HUDEP-2 (cell line): ENCODE data around the gene ACMSD.
"Not testable (repeated sequence)": the region's sequence is repeated elsewhere in the genome, so short reads cannot be mapped to it uniquely, and the experiment has no call there.

ENCODE experiments used
- DNase-seq, 76 experiments: peaks; one replicate each; lab custom pipeline; 2025; ENCODE audit not compliant: unreplicated experiment in 76 of 76; lab: John Stamatoyannopoulos, UW

Gene ACMSD

DNA sequence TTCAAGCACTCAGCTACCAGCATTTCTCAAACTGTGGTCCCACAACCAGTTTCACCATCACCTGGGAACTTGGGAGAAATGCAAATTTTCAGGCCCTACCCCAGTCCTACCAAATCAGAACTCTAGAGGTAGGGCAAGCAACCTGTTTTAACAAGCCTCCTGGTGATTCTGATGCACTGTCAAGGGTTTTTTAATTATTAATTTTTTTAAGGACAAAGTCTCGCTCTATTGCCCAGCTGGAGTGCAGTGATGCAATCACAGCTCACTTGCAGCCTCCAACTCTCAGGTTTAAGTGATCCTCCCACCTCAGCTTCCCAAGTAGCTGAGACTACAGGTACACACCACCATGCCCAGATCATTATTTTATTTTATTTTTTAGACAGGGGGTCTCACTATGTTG, 7.8 kb downstream of the ACMSD start:
- DNase-seq = no peak

DNA sequence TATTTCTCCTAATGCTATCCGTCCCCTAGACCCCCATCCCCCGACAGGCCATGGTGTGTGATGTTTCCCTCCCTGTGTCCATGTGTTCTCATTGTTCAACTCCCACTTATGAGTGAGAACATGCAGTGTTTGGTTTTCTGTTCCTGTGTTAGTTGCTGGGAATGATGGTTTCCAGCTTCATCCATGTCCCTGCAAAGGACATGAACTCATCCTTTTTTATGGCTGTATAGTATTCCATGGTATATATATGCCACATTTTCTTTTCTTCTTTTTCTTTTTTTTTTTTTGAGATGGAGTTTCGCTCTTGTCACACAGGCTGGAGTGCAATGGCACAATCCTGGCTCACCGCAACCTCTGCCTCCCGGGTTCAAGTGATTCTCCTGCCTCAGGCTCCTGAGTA, 9.2 kb downstream of the ACMSD start:
- not testable (repeated sequence) for DNase-seq

DNA sequence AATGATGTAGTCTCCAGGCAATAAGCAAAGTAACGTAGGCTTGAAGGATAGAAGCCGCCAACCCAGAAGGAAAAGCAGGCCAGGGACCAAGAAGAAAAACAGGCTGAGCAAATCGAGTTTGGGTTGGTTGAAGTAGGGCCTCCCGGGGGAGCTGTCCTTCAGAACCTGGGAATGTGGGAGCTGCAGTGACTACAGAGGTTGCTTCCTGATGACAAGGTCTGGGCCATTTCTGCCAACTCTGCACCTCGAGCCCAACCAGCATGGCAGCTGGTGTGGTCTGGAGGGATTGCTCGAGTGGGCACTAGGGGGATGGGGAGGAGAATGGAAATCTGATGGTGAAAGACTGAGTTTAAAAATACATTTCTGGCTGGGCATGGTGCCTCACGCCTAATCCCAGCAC, 14.1 kb downstream of the ACMSD start:
- no peak for DNase-seq

DNA sequence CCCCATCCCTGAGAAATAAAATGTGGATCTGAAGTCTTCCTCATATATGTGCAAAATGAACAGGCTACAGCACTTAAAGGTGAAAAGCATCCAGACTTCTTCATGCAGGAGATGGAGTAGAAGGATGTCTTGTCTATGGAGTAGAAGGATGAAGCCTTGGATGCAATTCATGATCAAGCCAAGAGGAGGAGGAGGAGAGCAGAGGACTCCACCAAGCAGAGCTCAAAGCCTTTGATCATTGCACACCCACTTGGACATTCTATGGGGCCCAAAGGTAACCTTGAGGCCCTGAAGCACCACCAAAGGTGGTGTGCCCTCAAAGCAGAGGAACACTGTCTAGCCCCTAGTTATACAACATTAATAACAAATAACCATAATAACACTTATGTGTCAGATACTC, 17.3 kb downstream of the ACMSD start:
- DNase-seq = no peak

DNA sequence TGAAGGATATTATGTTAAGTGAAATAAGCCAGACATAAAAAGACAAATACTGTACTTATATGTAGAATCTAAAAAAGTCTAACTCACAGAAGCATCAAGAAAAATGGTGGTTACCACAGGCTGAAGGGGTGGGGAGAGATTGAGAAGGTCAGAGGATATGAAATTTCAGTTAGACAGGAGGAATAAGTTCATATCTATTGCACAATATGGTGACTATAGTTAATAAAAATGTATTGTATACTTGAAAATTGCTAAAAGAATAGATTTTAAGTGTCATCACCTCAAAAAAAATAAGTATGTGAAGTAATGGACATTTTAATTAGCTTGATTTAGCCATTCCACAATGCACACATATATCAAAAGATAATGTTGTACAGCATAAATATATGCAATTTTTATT, 19.8 kb downstream of the ACMSD start:
- DNase-seq = no peak

DNA sequence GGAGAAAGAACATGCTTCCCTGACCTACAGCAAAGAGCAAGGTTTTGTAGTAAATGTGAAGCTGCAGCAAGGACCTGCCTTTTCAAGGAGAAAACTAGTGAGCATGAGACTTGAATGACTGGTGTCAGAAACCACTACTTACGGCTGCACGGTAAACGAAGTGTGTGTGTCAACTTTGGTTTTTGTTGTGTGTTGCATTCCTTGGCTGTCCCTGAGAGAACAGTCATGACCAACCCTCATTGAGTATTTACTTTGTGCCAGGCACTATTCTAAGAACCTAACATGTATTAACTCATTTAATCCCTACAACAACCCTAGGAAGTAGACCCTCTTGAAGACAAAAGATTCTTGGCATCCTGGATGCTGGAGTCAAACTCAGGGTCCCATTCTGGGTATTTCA, 22.8 kb downstream of the ACMSD start:
- DNase-seq = no peak

DNA sequence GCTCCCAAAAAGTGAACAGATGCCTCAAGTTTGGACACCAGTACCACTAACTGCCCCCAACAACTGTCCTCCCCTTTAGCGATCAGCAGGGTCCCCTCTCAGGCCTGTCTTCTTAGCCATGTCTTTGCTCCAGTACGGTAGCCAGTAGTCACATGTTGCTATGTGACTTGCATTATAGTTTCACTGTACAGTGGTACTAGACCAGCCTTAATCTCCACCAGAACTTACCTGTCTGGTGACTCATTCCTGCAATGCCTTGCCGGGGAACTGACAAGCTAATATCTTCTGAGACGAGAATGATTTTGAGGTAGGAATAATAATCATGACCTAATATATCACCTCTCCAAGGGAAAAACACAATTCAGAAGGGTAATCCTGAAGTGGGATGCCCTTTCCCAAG, 23.7 kb downstream of the ACMSD start:
- no peak for DNase-seq

DNA sequence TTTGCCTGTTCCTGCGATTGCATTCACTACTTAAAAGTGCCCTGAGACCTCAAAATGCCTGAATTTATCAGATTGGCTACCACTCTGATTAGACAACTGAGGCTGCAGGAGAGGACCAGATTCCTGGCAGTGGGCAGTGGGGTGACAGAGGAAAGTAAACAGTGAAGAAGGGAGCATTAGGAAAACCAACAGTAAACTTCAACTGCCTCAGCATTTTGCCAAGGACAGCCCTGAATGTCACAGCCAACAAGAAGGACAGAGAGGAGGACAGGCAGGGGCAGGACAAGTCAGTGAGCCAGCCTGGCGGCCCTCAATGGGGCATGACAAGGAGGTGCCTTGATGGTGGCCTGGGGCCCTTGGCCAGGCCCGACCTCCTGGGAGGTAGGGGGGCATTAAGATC, 24.3 kb downstream of the ACMSD start:
- no peak for DNase-seq

DNA sequence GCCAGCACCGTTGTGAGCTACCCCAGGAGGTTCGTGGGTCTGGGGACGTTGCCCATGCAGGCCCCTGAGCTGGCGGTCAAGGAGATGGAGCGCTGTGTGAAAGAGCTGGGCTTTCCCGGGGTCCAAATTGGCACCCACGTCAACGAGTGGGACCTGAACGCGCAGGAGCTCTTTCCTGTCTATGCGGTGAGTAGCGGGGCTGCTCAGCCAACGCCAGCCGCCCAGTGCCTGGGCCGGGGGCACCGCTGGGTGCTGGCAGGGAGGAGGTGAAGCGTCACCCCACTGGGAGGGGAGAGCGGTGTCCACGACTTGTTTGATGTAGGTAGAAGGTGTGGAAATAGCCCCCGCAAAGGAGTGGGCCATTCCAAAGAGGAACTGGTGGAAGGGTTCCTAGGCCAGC, 25.0 kb downstream of the ACMSD start:
- no peak for DNase-seq

DNA sequence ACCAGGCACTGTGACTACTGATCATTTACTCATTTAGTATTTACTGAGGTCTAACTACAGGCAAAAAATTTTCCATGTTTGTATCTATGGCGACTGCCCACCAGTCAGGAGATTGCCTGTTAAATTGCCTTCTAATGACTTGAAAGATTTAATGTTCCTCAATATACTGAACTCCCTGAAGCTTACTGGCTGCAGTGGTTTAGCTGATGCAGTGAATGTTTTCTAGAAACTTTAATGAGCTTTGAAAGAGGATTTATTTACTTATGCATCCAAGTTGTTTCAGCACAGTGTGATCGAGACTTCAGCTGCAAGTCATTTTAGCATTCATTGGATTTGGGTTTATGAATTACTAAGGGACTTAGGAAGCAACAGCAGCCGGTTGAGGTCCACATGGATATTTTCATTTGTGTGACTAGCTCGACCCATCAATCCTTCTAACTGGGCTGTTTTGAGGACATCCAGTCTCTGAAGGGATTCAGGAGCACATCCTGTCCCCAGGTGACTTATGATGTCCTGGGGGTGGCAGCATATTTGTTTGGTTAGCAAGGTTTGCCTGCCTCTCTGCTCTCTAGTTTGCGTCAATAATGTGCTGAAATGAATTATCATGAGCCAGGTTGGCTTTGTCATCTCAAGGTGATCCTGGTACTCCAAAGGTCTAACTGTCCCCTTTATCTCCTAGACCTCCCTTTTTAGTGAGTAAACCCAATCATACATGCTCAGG, 26.8 kb downstream of the ACMSD start:
- no peak for DNase-seq

DNA sequence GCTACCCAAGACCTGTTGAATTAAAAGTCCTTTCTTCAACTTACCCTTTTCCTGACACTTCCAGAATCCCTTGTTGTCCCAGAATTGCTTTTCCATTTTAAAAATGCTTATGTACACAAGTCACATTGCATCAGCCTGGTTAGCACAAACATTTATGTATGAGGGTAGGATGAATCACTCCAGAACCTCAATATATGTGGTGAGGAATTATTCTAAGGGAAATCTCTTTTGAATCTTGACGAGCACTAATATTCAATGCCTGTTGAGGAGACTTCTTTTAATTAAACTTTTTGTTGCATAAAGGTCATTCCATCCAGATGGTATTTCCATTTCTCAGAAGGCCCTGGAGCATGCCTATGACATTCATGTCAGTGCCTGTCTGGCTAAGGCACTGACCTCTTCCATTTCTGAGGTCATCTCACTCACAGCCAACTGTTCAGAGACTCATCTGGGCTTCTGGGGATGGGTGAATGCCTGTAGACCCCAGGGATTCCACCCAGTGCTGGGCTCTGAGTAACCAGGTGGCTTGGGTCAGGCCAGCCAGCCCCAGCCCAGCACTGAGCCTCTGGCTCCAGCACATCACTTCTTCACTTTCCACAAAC, 28.2 kb downstream of the ACMSD start:
- DNase-seq = no peak

DNA sequence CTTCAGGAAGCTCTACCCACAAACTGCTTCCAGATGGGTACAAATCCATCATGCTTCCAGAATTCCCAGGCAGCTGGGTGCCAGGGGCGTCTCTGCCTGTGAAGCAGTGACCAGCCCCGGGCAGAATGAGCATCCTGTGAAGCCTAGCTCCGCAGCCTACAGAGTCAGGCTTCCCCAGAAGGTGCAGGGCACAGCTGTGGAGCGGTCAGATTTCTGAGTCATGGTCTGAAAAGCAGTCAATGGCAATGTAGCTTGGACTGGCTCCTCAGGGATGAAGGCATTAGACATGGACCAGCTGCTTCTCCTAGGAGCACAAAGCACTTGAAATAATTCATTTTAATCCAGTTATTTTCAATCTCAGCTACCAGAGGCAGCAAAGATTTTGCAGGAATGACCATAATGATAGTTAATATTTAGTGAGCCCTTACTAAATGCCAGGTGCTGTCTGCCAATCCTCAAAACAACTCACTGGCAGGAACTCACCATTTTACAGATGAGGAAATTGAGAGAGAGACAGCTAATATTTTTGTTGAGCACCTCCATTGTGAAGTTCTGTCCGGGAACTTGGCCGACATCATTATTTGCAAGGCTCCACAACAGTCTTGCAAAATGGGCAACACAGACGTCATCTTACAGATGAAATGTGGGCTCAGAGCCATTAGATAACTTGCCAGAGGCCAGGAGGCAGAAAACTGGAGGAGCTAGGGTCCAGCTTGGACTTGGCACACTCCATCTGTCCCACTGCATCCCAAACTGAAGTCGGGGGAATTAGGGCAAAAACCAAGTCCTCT, 31.7 kb downstream of the ACMSD start:
- no peak for DNase-seq

DNA sequence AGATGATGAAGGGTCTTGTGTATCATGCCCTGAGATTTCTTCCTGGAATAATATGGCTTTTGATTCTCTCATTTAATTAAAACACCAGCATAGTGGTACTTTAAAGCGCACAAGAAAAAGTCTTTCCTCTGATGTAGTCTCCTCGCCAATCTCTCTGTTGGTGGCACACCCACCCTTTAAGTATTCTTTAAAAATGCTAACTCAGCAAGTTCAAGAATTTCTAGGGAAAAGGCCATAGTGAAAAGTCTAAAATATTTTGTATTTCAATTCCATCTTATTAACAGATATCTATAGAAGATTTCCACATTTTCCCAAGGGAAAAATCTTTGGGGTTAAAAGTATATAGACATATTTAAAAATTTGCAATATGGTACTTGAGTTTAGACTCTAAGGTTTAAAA, 34.7 kb downstream of the ACMSD start:
- no peak for DNase-seq

DNA sequence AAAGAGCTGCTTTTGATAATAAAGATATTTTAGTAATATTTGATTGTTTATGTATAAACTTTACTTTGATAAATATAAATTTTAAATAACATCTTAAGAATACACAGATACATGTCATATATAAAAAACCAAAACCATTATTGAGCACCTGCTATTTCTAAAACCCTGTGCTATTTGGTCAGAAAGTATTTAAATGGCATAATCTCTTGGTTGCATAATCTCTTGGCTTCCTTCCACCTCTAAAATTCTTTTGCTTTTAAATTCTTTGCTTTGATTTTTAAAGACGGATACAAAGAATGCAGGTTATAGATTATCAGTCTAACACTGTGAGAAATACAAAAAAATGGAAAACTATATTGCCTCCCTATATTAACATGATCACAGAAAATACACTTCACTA, 36.9 kb downstream of the ACMSD start:
- no peak for DNase-seq

DNA sequence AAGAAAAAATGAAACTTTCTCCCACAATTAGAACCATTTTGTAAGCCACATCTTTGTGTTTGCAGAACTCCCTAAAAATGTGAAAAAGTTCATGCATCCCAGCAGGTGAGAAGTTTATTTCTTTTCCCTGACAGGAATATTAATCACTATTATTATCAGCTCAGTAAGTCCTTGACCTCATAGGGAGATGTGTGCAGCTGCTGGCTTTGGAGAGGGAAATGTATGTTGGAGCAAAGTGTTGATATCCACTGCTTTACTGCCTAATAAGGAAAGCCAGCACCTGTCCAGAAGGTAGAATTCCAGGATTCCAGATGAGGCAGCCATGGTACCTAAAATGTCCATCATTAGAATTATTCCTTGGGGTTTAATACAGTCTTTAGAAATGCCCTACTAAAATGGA, 44.4 kb downstream of the ACMSD start:
- DNase-seq = no peak

DNA sequence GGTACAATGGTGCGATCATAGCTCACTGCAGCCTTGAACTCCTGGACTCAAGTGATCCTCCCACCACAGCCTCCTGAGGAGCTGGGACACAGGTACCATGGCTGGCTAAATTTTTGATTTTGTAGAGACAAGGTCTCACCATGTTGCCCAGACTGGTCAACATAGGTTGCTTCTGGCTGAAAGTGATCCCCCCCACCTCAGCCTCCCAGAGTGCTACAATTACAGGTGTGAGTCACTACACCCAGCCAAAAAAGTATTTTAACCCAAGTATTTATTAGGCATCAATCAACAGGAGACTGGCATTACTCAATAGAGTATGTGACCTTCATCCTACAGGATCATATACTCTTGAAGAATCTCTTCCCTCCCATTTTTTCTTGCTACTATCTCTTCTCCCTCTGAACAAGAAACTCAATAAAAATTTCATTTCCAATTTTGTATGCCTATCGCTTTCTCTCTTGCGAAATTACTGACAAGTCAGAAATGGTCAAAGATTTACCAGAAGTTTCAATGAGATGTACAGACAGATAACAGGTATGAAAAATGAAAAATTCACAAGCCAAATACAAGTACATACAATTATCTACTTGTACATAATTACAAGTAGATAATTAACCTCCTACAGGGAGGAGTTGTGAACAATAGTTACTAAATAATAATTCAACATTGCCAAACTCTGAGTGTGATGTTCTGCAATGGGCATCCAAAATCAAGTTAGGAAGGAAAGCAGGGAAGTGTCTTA, 45.3 kb downstream of the ACMSD start:
- DNase-seq = no peak

DNA sequence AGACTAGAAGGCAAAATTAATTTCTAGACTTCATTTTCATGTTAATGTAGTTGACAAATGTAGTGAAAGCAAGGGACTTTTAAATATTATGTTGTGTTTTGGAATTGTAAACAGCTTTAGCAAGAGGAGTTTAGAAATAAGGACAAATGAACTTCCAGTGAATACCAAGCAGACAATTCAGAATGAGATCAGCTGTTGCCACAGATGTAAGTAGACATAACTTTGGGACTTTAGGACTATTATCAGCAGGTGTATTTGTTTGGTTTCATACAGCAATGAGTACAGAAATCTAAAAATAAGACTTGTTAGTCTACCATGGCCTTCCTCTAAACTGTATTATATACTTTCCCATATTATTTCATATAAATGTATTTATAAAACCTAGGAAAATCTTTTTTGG, 46.0 kb downstream of the ACMSD start:
- no peak for DNase-seq

DNA sequence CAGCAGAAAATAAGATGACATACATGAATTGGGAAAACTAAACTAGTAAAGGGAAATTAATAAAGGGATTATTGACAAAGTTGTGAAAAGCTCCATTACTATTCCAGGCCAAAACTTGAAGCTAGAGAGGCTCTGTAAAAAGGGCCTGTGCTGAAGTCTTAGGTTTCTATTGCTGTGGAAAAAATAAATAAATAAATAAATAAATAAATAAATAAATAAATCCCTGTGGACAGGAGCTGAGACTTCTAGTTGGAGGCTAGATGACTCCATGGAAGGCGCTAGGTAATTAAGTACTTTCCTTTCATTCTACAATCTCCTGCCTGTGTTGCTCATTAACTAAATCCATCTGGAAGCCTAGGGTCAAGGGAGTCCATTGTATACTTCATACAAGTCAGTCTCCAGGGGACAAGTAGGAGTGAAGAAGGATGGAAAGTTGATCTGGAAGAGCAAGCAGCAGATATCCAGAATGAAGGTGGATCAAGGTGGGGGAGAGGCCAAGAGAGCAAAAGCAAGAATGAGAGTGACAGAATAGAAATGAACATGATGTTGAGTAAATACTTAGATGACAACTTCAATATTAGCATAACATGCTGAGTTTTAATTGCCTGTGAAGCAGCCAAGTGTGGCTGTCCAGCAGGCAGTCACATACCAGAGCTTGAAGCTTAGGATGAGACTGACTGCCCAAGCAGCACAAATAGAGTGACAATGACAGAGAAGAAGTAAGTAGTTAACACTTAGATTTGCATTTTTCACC, 54.0 kb downstream of the ACMSD start:
- DNase-seq = no peak

DNA sequence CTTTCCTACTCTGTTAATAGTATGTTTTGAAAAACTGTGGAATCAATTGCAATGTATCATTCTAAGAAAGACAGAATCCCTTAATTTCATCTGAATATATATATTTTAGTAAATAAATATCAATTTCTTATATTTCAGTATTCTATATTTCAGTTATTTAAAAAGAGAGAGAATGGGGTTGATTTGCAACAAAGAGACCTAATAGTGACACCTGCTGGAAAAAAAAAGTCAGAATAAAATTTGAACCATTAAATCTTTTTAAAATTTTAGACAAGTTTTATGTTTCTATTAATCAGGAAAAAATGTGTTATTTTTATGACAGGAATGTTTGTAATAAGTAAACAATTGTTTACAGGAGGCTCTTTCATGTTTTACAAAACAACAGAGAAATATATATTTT, 59.5 kb downstream of the ACMSD start:
- DNase-seq = no peak

DNA sequence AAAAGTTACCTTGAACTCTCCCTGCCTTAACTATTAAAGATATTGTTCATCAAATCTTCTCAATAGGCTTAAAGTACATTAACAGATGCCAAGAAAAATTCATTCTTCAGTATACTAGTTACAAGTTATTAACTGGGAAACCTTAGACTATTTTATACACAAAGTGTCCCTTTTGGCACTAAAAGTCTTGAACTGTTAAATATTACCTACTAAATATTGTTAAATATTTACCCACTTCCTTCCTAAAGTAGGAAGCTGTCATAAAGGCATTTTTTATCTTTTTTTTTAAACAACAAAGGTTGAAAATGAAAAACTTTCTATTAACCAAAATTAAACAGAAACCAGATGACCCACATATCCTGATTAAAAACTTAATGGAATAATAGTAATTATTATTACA, 60.8 kb downstream of the ACMSD start:
- DNase-seq = no peak

DNA sequence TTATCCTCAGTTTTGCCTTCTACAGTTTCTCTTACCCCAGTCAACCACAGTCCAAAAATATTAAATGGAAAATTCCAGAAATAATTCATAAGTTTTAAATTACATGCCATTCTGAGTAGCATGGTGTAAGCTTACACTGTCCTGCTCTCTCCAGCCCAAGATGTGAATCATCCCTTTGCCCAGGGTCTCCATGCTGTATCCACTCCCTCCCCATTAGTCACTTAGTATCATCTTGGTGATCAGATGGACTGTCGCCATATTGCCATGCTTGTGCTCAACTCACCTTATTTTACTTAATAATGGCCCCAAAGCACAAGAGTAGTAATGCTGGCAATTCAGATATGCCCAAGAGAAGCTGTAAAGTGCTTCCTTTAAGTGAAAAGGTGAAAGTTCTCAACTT, 61.7 kb downstream of the ACMSD start:
- no peak for DNase-seq
